GM12873 (cell line): ENCODE measurements around the gene STMN1.

Experiments used
- TF ChIP-seq, protein P1 (sequence below): IDR thresholded peaks from 2 replicates; pipeline ENCODE4 v1.5.1; 2012; ENCODE audit warnings: low read depth, mild to moderate bottlenecking, moderate library complexity, low read length, control low read depth; ENCODE audit not compliant: insufficient read depth; ENCODE audit errors: missing control alignments

Gene STMN1

DNA sequence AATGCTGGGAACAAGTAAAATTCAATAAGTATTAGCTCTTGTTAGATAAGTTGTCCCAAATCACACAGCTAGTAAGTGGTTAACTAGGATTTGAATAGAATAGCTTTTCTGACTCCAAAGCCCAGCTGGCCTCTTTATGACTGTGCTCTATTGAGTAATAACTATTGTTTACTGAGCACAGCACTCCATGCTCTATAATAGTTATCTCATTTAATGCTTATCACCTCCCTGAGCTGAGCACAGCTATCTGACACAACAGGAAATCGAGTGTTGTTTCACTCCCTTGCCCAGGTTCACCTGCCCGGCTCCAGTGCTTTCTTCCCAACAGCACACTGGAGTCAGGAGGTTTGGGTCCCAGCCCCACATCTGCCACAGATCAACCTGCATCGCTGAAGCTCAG, 38.8 kb upstream of the STMN1 start:
- TF ChIP-seq, protein P1, sequence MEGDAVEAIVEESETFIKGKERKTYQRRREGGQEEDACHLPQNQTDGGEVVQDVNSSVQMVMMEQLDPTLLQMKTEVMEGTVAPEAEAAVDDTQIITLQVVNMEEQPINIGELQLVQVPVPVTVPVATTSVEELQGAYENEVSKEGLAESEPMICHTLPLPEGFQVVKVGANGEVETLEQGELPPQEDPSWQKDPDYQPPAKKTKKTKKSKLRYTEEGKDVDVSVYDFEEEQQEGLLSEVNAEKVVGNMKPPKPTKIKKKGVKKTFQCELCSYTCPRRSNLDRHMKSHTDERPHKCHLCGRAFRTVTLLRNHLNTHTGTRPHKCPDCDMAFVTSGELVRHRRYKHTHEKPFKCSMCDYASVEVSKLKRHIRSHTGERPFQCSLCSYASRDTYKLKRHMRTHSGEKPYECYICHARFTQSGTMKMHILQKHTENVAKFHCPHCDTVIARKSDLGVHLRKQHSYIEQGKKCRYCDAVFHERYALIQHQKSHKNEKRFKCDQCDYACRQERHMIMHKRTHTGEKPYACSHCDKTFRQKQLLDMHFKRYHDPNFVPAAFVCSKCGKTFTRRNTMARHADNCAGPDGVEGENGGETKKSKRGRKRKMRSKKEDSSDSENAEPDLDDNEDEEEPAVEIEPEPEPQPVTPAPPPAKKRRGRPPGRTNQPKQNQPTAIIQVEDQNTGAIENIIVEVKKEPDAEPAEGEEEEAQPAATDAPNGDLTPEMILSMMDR, result no peak

DNA sequence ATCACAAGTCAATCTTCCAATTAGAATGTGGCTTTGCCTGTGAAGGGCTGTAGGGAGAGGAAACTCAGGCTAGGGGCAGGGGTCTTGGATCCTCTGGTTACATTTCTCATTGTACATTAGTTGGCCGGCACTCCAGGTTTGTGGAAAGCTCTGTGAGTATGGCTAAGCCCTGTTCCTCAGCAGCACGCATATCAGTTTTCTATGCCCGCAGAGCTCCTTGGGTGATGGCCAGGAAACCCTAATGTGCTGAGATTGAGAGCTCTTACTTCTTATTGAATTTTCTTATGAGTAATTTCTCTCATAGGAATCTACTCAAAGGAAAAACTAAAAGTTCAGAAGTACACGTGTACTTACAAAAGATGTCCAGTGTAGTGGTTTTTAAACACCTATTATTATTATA, 30.7 kb upstream of the STMN1 start:
- TF ChIP-seq, protein P1, result no peak

DNA sequence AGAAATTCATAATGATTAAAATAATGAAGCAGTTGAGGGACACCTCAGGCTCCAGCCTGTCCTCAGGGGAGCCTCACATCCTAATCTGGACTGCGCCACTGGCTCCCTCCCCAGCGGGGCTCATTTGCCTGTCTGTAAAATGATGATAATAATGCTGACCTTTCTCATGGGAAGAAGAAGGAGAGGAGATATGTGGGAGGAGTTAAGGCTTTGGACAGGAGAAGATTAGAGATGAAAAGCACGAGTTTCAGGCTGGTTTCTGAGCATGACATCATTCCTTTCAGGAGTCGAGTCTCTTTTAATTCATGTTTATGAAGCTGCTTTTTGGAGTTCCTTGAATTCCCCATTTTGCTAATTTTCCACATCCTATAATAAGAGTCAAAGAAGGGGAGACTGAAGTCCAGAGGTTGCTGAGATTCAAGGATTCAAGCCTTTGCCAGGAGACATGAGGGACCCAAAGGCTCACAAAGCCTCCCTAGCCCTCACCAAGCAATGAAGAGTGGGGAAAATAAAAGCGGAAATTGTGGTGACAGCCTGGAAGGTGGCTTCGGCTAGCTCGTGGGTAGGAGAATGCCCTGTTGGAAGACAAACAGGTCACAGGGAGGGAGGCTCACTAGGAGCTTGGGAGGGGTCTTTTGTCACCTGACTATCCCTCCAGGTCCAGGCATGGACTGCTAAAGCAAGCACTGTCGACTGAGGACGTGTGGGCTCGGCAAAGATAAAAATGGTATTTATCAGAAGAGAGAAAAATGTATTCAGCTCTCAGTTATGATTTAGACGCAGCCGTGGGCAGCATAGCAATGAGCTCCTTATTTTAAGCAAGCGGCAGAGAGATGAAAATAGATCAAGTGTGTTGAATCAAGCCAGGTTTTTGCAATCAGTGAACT, 27.5 kb upstream of the STMN1 start:
- TF ChIP-seq, protein P1, result no peak

DNA sequence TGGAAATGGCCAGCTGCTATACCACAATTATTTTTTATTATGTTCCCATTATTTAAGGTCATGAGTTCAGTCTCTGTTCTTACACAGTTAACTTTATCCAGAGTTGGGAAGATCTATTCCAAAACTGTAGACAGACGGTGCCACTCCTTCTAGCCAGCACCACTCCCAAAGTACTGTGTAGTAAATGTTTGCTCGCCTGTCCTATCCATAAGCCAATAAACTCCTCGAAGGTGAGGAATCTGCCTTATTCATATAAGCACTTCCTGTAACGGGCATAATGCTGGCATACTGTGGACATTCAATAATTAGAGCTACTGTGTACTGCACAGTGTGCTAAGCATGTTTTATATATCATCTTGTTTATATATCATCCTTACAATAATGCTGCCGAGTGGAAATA, 26.1 kb upstream of the STMN1 start:
- TF ChIP-seq, protein P1, result no peak

DNA sequence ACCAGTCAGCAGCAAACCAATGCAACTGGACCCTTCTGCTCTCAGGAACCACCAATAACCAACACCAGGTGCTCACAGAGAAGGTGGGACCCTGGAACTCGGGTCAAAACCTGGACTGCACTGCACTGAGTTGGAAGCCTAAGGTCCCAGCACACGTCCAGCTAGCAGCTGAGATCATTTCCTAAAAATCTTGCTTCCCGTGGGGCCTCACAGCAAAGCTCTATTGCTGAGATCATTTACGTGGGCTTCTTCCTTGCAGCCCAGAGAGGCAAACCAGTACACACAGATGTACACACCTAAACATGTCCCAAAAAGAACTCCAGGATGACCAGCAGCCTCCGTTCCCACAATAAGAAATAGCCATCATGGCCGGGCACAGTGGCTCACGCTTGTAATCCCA, 22.8 kb upstream of the STMN1 start:
- TF ChIP-seq, protein P1, result no peak

DNA sequence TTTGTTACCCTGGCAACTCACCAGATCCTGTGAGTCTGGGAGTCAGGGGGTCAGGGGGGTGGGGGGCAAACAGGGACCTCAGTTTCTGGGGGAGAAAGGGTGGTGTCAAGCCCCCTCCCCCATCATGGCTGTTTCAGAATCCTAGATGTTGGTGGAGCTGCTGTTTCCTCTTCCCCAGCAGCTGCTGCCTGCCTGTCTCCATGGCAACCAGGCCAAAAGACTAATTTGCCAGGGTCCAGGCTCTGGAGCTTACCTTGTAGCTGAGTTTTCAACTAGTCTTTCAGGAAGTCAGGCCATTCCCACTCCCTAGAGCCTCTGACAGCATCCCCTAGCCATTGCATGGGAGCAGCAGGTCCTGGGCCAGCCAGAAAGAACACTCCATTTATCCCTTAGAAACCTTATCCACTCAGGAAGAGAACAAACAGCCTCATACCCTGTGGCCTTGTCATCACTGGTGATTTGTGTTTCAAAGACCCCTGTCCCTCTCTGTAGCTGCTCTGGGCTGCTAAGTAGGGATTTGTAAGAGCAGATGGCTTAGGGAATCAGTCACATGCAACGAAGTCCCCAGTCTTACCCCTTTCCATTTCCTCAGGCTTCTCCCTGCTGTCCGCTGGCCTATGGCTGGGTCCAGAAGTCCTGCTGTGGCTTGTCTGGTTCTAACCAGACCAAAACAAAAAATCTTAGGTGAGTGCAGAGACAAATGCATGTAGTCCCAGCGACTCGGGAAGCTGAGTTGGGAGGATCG, 21.5 kb upstream of the STMN1 start:
- TF ChIP-seq, protein P1, result no peak
